Measurements from ENCODE around the gene GNB3. TPM values are rescaled to one million over a fixed set of nuclear protein-coding genes. Genes with fewer than 3 reads are reported as not detected.

Gene GNB3
- total and polyA plus RNA-seq, 9 of the 15 experiments (the other 6 are each of a cell fraction or from before 2014, with no cell fraction given), result 1.4 to 5.8 (median 2.0) TPM

DNA sequence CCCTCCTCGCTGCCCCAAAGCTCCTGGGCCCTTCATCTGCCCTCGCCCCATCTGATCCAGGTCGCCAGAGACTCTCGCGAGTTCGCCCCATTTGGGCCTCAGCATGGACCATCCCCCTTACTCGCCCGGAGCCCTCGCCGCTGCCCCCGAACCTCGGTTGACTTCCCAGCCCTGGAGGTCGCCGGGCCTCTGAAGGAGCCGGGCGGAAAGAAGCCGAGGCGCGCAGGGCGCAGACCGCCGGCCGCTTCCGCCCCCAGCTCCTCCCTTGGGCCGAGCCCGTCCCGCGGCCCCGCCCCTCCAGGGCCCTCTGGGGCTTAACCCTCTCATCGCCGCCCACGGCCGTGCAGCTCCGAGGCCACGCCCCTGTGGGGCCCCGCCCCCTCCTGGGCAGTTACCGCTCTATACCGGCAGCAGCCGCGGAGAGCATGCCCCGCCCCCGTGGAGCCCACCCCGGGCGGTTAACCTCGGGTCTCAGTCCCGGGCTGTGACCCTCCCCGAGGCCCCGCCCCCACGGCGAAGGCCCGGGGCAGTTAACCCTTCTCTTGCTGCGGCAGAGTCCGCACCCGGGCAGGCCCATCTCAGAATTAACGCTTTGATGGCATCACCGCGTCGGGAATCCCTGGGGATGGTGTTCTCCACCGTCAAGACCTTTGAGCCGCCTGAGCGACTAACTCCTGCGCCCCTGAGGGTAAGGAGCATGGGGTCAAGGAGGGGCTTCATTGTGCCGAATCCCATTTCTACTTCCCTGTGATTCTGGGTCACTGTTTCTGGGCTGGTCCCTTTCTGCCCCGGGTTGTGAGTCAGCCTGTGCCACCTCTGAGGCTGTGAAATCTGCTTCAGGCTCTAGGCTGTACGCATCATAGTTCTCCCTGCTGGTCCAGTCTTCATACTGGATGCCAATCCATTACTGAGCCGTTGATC is 32.6 kb downstream of the GNB3 start, which contains the start of gene SPSB2:
SPSB2 (minus strand) TSS at position 210 of the 921 bp plus-strand sequence. CDS start 402 bp downstream, outside the sequence.
- no TSS peak for BruUV-seq (replicated peaks)
- peak within 1 kb of the TSS; percentile 83 to 95 for H3K9ac ChIP-seq (ENCODE audit: insufficient read depth in 1 of 2, low read depth in 2 of 2, low read length in 2 of 2)
- H3K36me3 ChIP-seq (ENCODE audit: control insufficient read depth, insufficient read depth, low read length), result peaks cover 46% of the 10 kb centered on the region
- POLR2A ChIA-PET, result interaction anchor here (0.5 to 11.3 kb wide), 22 partner anchors 8 to 149 kb away, joined by 3 to 174 read pairs (median 4); partner anchors contain the start of genes C12orf57, CDCA3, COPS7A and RNU7-1
- H3K27me3 ChIP-seq (ENCODE audit: control insufficient read depth in 2 of 2, insufficient read depth in 2 of 2, low read length in 2 of 2), result no peaks in the 10 kb centered on the region
- H3K4me3 ChIP-seq, result peak within 1 kb of the TSS; percentile 73
- H3K4me2 ChIP-seq (ENCODE audit: insufficient read depth, low read length), result peak within 1 kb of the TSS; percentile 95
- H3K9me1 ChIP-seq (ENCODE audit: control insufficient read depth, insufficient read depth, low read length), result no peaks in the 10 kb centered on the region
- peak; percentile 62 for FAIRE-seq
- H3K9me3 ChIP-seq (replicated peaks; ENCODE audit: control insufficient read depth, insufficient read depth, low read depth, low read length), result no peaks in the 10 kb centered on the region
- in situ Hi-C loops (cut with MboI), result no loop called here
- H3K27ac ChIP-seq (ENCODE audit: extremely low read depth, low read depth, low read length), result peak within 1 kb of the TSS; percentile 78
- CTCF ChIA-PET (ENCODE audit: low intra/inter-chr PET ratio), result no interaction called here
- peak within 1 kb of the TSS; percentile 94 for H2AFZ ChIP-seq (ENCODE audit: low read depth, low read length)
- under 1% methylated on average over 30 of the region's 66 CpGs for WGBS (ENCODE audit: insufficient coverage, low coverage, missing lambda C conversion rate)
- intact Hi-C loops (cut with micrococcal nuclease), result loop anchor here (2.0 kb wide), 1 partner anchor 17 kb away; no protein-coding TSS in a partner anchor
- peaks cover 49% of the 10 kb centered on the region for H3K79me2 ChIP-seq (ENCODE audit: control insufficient read depth, insufficient read depth, low read length)
- peak; percentile 89 to 96 (median 92) for DNase-seq (ENCODE audit: extremely low read depth in 1 of 4, low spot score in 3 of 4)
- peaks cover 43% of the 10 kb centered on the region for H4K20me1 ChIP-seq (replicated peaks; ENCODE audit: control insufficient read depth, insufficient read depth, low read length)
- ATAC-seq, result peak; percentile 88
- H3K4me1 ChIP-seq (replicated peaks in 1 of 2; ENCODE audit: control insufficient read depth in 2 of 2, insufficient read depth in 2 of 2, low read length in 2 of 2), result peaks cover 29 to 44% of the 10 kb centered on the region in 2 experiments; a peak in 4 of 5 replicates
- TF ChIP-seq GABPB1 (CRISPR knock-in tag; IDR thresholded peaks at IDR 0.05) (peak; percentile 68; the same call in 1 of the 2 replicates), TRIM24 (IDR thresholded peaks at IDR 0.05) (0 out of 4 replicates have a peak, but pooled peaks of 1 of the 2 experiments have one; percentile 10), ZBTB34 (CRISPR knock-in tag; IDR thresholded peaks at IDR 0.05) (no peak), PCBP1 (IDR thresholded peaks at IDR 0.05; ENCODE audit: low read depth, low read length, poor library complexity, severe bottlenecking) (peak; percentile 62), DDX20 (tag; IDR thresholded peaks at IDR 0.05; ENCODE audit: low read depth) (no peak), BMI1 (IDR thresholded peaks at IDR 0.05; ENCODE audit: low read length) (no peak), ZBTB1 (CRISPR knock-in tag; IDR thresholded peaks at IDR 0.05; ENCODE audit: borderline replicate concordance, low read depth) (no peak), ZBTB7A (IDR thresholded peaks at IDR 0.05; ENCODE audit: borderline replicate concordance, control insufficient read depth, low read depth, low read length) (peak; percentile 91), CXXC5 (CRISPR knock-in tag; IDR thresholded peaks at IDR 0.05) (peak; percentile 73), ZNF143 (CRISPR knock-in tag; IDR thresholded peaks at IDR 0.05) (no peak), SUPT5H (IDR thresholded peaks at IDR 0.05) (peak; percentile 52), ZNF316 (IDR thresholded peaks at IDR 0.05) (no peak), ETV6 (IDR thresholded peaks at IDR 0.05; ENCODE audit: borderline replicate concordance in 1 of 2, low read depth in 2 of 2, low read length in 1 of 2) (no peak), ETV6 (CRISPR knock-in tag; IDR thresholded peaks at IDR 0.05; ENCODE audit: borderline replicate concordance) (no peak), KLF13 (tag; IDR thresholded peaks at IDR 0.05; ENCODE audit: borderline replicate concordance, low read depth) (peak; percentile 57; the same call in 1 of the 2 replicates), POLR2AphosphoS5 (IDR thresholded peaks at IDR 0.05; ENCODE audit: control insufficient read depth, insufficient read depth, low read depth, low read length) (peak; percentile 36), ZZZ3 (IDR thresholded peaks at IDR 0.05) (no peak), GATAD2A (IDR thresholded peaks at IDR 0.05) (0 out of 2 replicates have a peak, but pooled peaks have one; percentile 22)
- TF ChIP-seq, protein P1, sequence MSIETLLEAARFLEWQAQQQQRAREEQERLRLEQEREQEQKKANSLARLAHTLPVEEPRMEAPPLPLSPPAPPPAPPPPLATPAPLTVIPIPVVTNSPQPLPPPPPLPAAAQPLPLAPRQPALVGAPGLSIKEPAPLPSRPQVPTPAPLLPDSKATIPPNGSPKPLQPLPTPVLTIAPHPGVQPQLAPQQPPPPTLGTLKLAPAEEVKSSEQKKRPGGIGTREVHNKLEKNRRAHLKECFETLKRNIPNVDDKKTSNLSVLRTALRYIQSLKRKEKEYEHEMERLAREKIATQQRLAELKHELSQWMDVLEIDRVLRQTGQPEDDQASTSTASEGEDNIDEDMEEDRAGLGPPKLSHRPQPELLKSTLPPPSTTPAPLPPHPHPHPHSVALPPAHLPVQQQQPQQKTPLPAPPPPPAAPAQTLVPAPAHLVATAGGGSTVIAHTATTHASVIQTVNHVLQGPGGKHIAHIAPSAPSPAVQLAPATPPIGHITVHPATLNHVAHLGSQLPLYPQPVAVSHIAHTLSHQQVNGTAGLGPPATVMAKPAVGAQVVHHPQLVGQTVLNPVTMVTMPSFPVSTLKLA (conservative IDR thresholded peaks at IDR 0.05), result peak; percentile 29 to 60; a peak in 3 of 4 replicates

Data from K562 (cell line).